Erythroblast (primary cell): ENCODE measurements around the gene TMEM184B.

Experiments used
- DNase-seq, 2 experiments: peaks; one replicate each; lab custom pipeline; 2025; lab: John Stamatoyannopoulos, UW
- GATA1 ChIP-seq: IDR thresholded peaks from 2 replicates; pipeline ENCODE4 v1.6.1; 2011; ENCODE audit warnings: low read depth, mild to moderate bottlenecking, control low read depth, low read length, moderate library complexity
- POLR2A ChIP-seq: IDR thresholded peaks from 2 replicates; pipeline ENCODE4 v1.6.1; 2011; ENCODE audit warnings: mild to moderate bottlenecking, low read length

Gene TMEM184B

GRCh38 chr22:38212442-38212841 lies 60.4 kb downstream of the TMEM184B start:
- TF ChIP-seq GATA1, result no peak
- TF ChIP-seq POLR2A, result no peak
- no peak for DNase-seq

DNA sequence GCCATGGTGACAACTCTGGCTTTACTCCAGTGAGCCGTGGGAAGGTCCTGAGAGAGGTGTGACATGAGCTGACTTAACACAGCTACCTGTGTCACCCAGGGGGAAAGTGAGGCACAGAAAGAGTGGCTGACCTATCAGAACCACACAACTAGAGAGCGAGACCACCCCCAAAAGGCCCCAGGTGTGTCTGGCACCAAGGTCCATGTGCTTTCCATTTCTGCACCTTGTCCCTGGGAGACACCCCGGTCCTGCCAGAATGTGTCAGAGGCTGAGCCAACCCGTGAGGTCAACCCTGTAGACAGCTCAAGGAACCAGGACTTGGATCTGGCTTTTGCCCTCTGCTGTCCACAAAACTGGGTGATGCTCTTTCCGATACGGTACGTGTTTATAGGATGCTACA lies 61.3 kb downstream of the TMEM184B start:
- TF ChIP-seq POLR2A (no peak), GATA1 (no peak)
- DNase-seq, result no peak

GRCh38 chr22:38208551-38208968 lies 64.2 kb downstream of the TMEM184B start:
- TF ChIP-seq POLR2A, result no peak
- no peak for DNase-seq

GRCh38 chr22:38207898-38208432 lies 64.8 kb downstream of the TMEM184B start:
- TF ChIP-seq POLR2A (peak; percentile 29), GATA1 (no peak)
- no peak for DNase-seq

- TF ChIP-seq POLR2A (peak; percentile 1), GATA1 (no peak)
- no peak for DNase-seq
Measured at GRCh38 chr22:38205261-38206128, 67.3 kb downstream of the TMEM184B start.

- DNase-seq, result no peak
- TF ChIP-seq POLR2A (peak; percentile 18), GATA1 (no peak)
Measured at GRCh38 chr22:38204784-38205183, 68.0 kb downstream of the TMEM184B start.

GRCh38 chr22:38203855-38204514 lies 68.8 kb downstream of the TMEM184B start:
- TF ChIP-seq GATA1 (no peak), POLR2A (peak; percentile 25)
- DNase-seq, result no peak

DNA sequence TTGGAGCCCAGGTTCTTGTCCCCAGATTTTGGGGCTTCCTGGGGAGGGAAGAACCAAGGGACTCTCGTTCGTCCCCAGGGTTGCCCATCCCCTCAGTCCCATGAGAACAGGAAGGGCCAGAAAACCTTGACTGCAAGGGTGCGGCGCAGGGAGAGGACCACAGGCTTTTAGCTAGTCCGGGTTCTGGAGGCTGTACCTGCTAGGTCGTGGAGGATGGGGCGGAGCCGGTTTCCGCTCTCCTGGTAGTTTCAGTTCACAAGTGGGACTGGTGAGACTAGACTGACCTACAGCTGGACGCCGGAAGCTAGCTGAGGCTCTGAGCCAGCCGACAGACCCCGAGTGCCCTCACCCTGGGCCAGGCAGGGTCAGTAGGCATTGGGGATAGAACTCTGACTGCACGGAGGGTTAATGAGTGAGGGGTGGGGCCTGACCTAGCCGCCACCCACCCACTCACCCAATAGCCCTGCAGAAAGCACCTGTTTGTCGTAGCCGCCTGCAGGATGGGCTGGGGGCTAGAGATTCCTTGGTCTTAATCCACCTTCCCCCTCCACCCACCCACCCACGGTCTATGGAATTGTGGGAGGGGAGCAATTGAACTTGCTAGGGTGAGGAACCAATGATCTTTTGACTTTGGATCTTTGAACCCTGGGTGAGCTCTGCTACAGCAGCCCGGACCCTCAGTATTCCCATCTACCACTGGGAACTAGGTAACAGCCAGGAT lies 69.6 kb downstream of the TMEM184B start:
- TF ChIP-seq GATA1, result no peak
- TF ChIP-seq POLR2A, result no peak
- DNase-seq, result peak; percentile 46 to 76

GRCh38 chr22:38202437-38203089 lies 70.2 kb downstream of the TMEM184B start:
- no peak for TF ChIP-seq GATA1
- TF ChIP-seq POLR2A, result peak; percentile 34
- peak; percentile 87 to 95 for DNase-seq

DNA sequence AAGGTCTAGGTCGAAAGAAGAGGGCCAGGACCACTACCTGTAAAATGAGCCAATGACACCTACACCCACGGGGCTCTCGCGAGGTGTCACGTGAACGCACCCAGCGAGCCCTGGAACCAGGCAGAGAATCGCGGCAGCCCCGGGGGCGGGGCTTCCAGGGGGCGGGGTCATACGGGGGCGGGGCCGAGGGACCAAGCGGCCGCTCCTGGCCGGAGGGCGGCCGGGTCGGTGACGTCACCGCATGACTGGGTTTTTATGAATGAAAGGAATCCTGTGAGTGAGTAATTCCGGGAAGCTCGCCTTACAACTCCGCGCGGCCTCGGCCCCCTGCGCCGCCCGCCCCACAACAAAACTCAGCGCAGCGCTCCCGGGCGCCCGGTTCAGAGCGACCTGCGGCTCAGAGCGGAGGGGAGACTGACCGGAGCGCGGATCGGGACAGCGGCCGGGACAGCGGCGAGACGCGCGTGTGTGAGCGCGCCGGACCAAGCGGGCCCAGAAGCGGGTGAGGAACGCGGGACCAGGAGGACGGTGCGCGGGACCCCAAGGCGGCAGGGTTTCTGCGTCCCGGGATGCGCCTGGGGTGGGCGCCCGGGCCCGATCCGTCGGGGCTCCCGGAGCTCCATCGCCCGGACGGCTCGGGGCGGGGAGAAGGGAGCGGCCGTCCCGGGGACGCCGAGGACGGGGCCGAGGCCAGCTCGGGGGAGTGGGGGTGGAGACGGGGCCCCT lies 70.9 kb downstream of the TMEM184B start, which contains the start of gene MAFF:
Gene MAFF (plus strand): TSS at position 284 of the 726 bp plus-strand sequence. CDS start 11,860 bp downstream, outside the sequence.
- TF ChIP-seq POLR2A (peak; percentile 79), GATA1 (no peak)
- peak; percentile 96 to 99 for DNase-seq

DNA sequence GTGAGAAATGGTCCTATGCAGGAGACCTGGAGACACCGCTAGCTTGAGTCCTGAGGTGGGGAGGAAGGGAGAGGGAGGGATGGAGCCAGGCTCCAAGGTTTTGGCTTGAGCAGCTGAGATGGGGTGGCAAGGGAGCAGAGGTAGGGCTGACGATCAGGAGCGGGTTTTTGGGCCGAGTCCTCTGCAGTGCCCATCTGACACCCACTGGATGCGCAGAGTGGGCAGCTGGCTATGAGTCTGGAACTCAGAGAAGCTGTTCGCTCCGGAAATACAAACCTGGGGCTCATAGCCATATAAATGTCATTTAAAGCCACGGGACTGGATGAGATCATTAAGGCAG lies 71.5 kb downstream of the TMEM184B start:
- no peak for DNase-seq
- TF ChIP-seq GATA1 (no peak), POLR2A (no peak)

DNA sequence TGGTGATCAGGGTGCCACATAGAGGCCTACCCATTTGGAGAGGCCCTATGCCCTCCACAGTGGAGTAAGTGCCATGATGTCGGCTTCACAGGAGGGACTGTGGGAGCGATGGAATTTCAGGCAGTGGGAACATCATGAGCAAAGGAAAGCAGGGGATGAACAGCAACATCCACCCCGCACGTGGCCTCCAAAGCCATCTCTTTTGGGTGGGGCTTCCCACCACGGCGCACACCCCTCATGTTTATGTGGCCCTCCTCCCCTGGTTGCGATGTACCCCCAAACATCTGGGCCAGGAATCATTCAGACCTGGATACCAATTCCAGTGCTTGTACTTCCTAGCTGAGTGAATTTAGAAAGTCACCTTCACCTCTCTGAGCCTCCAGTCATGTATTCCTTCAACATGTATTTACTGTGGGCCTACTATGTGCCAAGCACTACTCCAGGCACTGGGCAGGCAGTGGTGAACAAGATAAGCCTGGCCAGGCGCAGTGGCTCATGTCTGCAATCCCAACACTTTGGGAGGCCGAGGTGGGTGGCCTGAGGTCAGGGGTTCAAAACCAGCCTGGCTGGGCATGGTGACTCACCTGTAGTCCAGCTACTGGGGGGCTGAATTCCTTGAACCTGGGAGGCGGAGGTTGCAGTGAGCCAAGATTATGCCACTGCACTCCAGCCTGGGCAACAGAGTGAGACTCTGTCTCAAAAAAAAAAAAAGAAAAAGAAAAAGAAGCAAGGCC lies 72.8 kb downstream of the TMEM184B start:
- TF ChIP-seq POLR2A (no peak), GATA1 (no peak)
- DNase-seq, result no peak

DNA sequence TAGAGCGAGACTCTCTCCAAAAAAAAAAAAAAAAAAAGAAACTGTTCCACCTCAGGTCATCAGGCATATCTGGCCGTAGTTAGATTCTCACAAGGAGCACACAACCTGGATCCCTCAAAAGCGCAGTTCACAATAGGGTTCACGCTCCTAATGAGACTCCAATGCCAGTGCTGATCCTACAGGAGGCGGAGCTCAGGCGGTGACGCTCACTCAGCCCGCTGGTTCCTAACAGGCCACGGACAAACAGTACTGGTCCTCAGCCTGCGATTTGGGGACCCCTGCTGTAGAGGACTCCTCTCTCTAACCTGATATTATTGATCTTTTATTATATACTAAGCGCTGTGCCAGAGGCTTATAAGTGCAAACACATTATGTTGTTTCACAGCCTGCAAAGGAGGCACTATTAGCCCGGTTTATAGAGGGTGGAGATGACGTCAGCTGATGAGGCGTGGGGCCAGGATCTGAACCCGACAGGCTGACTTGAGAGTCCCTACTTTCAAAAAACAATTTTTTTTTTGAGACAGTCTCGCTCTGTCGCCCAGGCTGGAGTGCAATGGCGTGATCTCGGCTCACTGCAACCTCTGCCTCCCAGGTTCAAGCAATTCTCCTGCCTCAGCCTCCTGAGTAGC lies 75.9 kb downstream of the TMEM184B start:
- peak in 1 of 2 experiments; percentile 27 for DNase-seq
- no peak for TF ChIP-seq POLR2A
- no peak for TF ChIP-seq GATA1
